GM18909 (cell line): Measurements from ENCODE around the gene CD6.

ENCODE experiments used
- ATAC-seq: cut with Tn5 transposase; IDR thresholded peaks from one replicate; pipeline ENCODE4 v1.9.1; 2021; ENCODE audit warnings: mild to moderate bottlenecking; ENCODE audit not compliant: unreplicated experiment, poor library complexity

CD6 gene

GRCh38 chr11:60971520-60971919 lies at the start of gene CD6:
Gene CD6, plus strand, starts transcription at chr11:60971680. Its CDS starts 186 bp downstream, at chr11:60971866.
- no peak for ATAC-seq

- no peak for ATAC-seq
These were observed 49.6 kb upstream of the CD6 start for GRCh38 chr11:60921777-60922335.

GRCh38 chr11:60922906-60923305 lies 48.6 kb upstream of the CD6 start:
- ATAC-seq = no peak

GRCh38 chr11:60923326-60923725 lies 48.2 kb upstream of the CD6 start:
- ATAC-seq = no peak

GRCh38 chr11:60923800-60924109 lies 47.7 kb upstream of the CD6 start:
- no peak for ATAC-seq

- ATAC-seq = no peak
These were observed 47.2 kb upstream of the CD6 start, which contains the start of gene TMEM132A for GRCh38 chr11:60924110-60924905. Gene TMEM132A, plus strand, starts transcription at chr11:60924460. Its CDS starts 174 bp downstream, at chr11:60924634.

GRCh38 chr11:60924906-60925853 lies 46.3 kb upstream of the CD6 start:
- ATAC-seq = no peak

GRCh38 chr11:60925868-60926267 lies 45.6 kb upstream of the CD6 start:
- no peak for ATAC-seq

- no peak for ATAC-seq
These were observed 45.0 kb upstream of the CD6 start for GRCh38 chr11:60926500-60926899.

- no peak for ATAC-seq
These were observed 44.4 kb upstream of the CD6 start for GRCh38 chr11:60927061-60927592.

GRCh38 chr11:60927600-60927999 lies 43.9 kb upstream of the CD6 start:
- no peak for ATAC-seq

GRCh38 chr11:60928563-60929001 lies 42.9 kb upstream of the CD6 start:
- ATAC-seq = no peak

GRCh38 chr11:60929764-60930163 lies 41.7 kb upstream of the CD6 start:
- ATAC-seq = no peak

- ATAC-seq = no peak
These were observed 41.1 kb upstream of the CD6 start for GRCh38 chr11:60930394-60930793.

- ATAC-seq = no peak
These were observed 39.6 kb upstream of the CD6 start for GRCh38 chr11:60931917-60932316.

- no peak for ATAC-seq
These were observed 38.7 kb upstream of the CD6 start for GRCh38 chr11:60932605-60933356.

- ATAC-seq = no peak
These were observed 37.9 kb upstream of the CD6 start for GRCh38 chr11:60933416-60934123.

GRCh38 chr11:60934124-60934789 lies 37.2 kb upstream of the CD6 start:
- ATAC-seq = no peak
